K562 (cell line): ENCODE results near the gene ANKLE1. TPM values are rescaled to one million over a fixed set of nuclear protein-coding genes. Genes with fewer than 3 reads are reported as not detected.

ENCODE experiments used
- ATF7 ChIP-seq: fragments of 450-650 bp; IDR thresholded peaks from 2 replicates; pipeline ENCODE4 v1.7.1; 2014; ENCODE audit warnings: mild to moderate bottlenecking, moderate library complexity
- BHLHE40 ChIP-seq: IDR thresholded peaks from 2 replicates; pipeline ENCODE4 v1.6.1; 2011; ENCODE audit warnings: low read length, improper control_type of control experiment
- ESRRA ChIP-seq: fragments of 450-650 bp; IDR thresholded peaks from 2 replicates; pipeline ENCODE4 v1.6.1; 2014; ENCODE audit warnings: low read depth, mild to moderate bottlenecking, moderate library complexity, borderline replicate concordance
- FOXP1 ChIP-seq: sonication (generic); formaldehyde crosslinking; IDR thresholded peaks from 2 replicates; pipeline ENCODE4 v1.8.0; 2022; ENCODE audit warnings: mild to moderate bottlenecking, missing genetic modification reagents
- KLF16 ChIP-seq: IDR thresholded peaks from 2 replicates; pipeline ENCODE4 v1.6.1; 2016; ENCODE audit warnings: antibody characterized with exemption
- MAFF ChIP-seq: IDR thresholded peaks from 2 replicates; pipeline ENCODE4 v1.6.1; 2012; ENCODE audit warnings: low read length, improper control_type of control experiment
- MAZ ChIP-seq, 2 experiments: fragments of 450-650 bp in 1 of 2; sonication (generic) in 1 of 2; formaldehyde crosslinking; IDR thresholded peaks in 1 of 2; conservative IDR thresholded peaks in 1 of 2; 2 replicates each; pipeline versions ENCODE4 v1.4.0 to v1.5.0; 2020; ENCODE audit warnings: mild to moderate bottlenecking in 1 of 2, missing genetic modification reagents in 1 of 2
- MTA1 ChIP-seq: fragments of 450-650 bp; IDR thresholded peaks from 2 replicates; pipeline ENCODE4 v1.6.1; 2017; ENCODE audit warnings: borderline replicate concordance
- MTA3 ChIP-seq: fragments of 450-650 bp; formaldehyde crosslinking; IDR thresholded peaks from 2 replicates; pipeline ENCODE4 v1.6.1; 2017; ENCODE audit warnings: mild to moderate bottlenecking, borderline replicate concordance
- POLR2A ChIP-seq: fragments of 450-650 bp; conservative IDR thresholded peaks from 2 replicates; pipeline ENCODE4 v1.6.1; 2016
- RAD51 ChIP-seq: fragments of 450-650 bp; IDR thresholded peaks from 2 replicates; pipeline ENCODE4 v1.7.1; 2016; ENCODE audit warnings: low read depth, mild to moderate bottlenecking, borderline replicate concordance
- SMARCA5 ChIP-seq: fragments of 450-650 bp; IDR thresholded peaks from 2 replicates; pipeline ENCODE4 v1.6.1; 2016
- SMC3 ChIP-seq: conservative IDR thresholded peaks from 2 replicates; pipeline ENCODE4 v1.6.1; 2011; ENCODE audit warnings: low read depth, low read length, improper control_type of control experiment; ENCODE audit not compliant: insufficient read depth
- TAL1 ChIP-seq: fragments of 450-650 bp; IDR thresholded peaks from 2 replicates; pipeline ENCODE4 v1.6.1; 2016; ENCODE audit warnings: mild to moderate bottlenecking
- ZNF23 ChIP-seq: fragments of 250-450 bp; sonication (Bioruptor Pico); IDR thresholded peaks from 2 replicates; pipeline ENCODE4 v1.4.0; 2020; ENCODE audit warnings: mild to moderate bottlenecking
- ZNF561 ChIP-seq: fragments of 450-650 bp; formaldehyde crosslinking; conservative IDR thresholded peaks from 2 replicates; pipeline ENCODE4 v1.4.0; 2020; ENCODE audit warnings: mild to moderate bottlenecking, moderate library complexity
- ZNF830 ChIP-seq: fragments of 250-450 bp; sonication (Bioruptor Pico); IDR thresholded peaks from 2 replicates; pipeline ENCODE4 v1.5.0; 2021; ENCODE audit warnings: mild to moderate bottlenecking
- polyA plus RNA-seq, 8 experiments: library from polyadenylated mRNA; depleted of rRNA in 4 of 8; stranded (reverse) in 5 of 8; unstranded in 3 of 8; fragments of >200 nt; fragmentation: Nextera tagmentation in 2 of 8; fragmentation: Illumina TruSeq in 1 of 8; extraction: Ambion mirVana in 2 of 8; extraction: Trizol in 1 of 8; gene quantifications; 2 replicates each; pipeline versions ENCODE4 v1.2.1 to v1.2.3, GENCODE V29; 2011 to 2014; ENCODE audit warnings: inconsistent platforms in 1 of 8, missing spikeins in 1 of 8
- total RNA-seq, 7 experiments: library from RNA; depleted of rRNA in 6 of 7; stranded (reverse); fragments of >200 nt in 6 of 7; fragmentation: Illumina TruSeq in 2 of 7; extraction: Trizol in 2 of 7; gene quantifications; 2 replicates each; pipeline versions ENCODE4 v1.2.1 to v1.2.3, GENCODE V29; 2011 to 2021; ENCODE audit warnings: low replicate concordance in 1 of 7
- TF ChIP-seq, protein P1 (sequence below): fragments of 250-450 bp; sonication (Bioruptor Pico); IDR thresholded peaks from 2 replicates; pipeline ENCODE4 v1.5.1; 2021; ENCODE audit warnings: mild to moderate bottlenecking
- TF ChIP-seq, protein P2 (sequence below): fragments of 450-650 bp; IDR thresholded peaks from 2 replicates; pipeline ENCODE4 v1.6.1; 2016; ENCODE audit warnings: antibody characterized with exemption
- TF ChIP-seq, protein P3 (sequence below): IDR thresholded peaks from 2 replicates; pipeline ENCODE4 v1.6.1; 2014; ENCODE audit warnings: antibody characterized with exemption
- TF ChIP-seq, protein P4 (sequence below): sonication (generic); formaldehyde crosslinking; IDR thresholded peaks from 2 replicates; pipeline ENCODE4 v1.9.0; 2022; ENCODE audit warnings: mild to moderate bottlenecking, missing genetic modification reagents
- TF ChIP-seq, protein P5 (sequence below): sonication (generic); formaldehyde crosslinking; IDR thresholded peaks from 2 replicates; pipeline ENCODE4 v1.8.1; 2023; ENCODE audit warnings: mild to moderate bottlenecking, missing genetic modification reagents

ANKLE1 gene
- total and polyA plus RNA-seq, 9 of the 15 experiments (the other 6 are each of a cell fraction or from before 2014, with no cell fraction given): 0.63 to 9.2 (median 2.9) TPM

DNA sequence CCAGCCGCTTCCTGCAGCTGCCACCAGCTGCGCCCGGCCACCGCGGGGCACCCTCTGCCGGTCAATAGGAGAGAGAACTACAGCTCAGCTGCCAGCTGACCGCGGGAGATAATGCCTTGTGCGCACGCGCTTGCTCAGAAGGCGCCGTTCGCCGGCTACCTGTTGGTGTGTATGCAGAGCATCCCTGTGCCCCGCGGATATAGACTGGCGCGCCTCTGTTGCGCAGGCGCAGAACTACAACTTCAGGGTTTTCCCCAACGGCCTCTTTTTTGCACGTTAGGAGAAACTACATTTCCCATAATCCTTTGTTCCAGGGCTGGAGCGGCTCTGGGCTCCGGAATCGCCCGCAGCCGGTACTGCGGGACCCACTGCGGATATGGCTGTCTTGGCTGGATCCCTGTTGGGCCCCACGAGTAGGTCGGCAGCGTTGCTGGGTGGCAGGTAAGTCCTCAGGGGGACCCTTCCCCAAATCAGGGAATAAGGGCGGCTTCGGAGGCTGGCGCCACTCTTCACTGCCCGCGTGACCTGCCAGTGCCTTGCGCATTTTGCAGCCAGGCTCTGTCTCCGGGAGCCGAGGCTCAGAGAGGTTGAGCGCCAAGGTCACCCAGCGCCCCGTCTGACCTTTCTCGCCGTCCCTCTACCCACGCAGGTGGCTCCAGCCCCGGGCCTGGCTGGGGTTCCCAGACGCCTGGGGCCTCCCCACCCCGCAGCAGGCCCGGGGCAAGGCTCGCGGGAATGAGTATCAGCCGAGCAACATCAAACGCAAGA is 24.0 kb downstream of the ANKLE1 start, which contains the start of gene MRPL34 (continued):
- TF ChIP-seq MAZ (CRISPR knock-in tag; conservative IDR thresholded peaks at IDR 0.05 in 1 of 2, IDR thresholded peaks at IDR 0.05 in 1 of 2) (peak; percentile 26 to 33), ATF7 (peak; percentile 70; the same call in 1 of the 2 replicates), MAFF (no peak), MTA1 (no peak), ZNF561 (CRISPR knock-in tag) (no peak), FOXP1 (CRISPR knock-in tag) (peak; percentile 27; the same call in 1 of the 2 replicates), SMC3 (peak; percentile 56), KLF16 (peak; percentile 69), ZNF830 (no peak), TAL1 (0 out of 2 replicates have a peak, but pooled peaks have one; percentile 8), POLR2A (peak; percentile 87), ZNF23 (CRISPR knock-in tag) (no peak), MTA3 (peak; percentile 78; the same call in 1 of the 2 replicates), BHLHE40 (peak; percentile 81), SMARCA5 (0 out of 2 replicates have a peak, but pooled peaks have one; percentile 11), RAD51 (peak; percentile 63), ESRRA (peak; percentile 98)
- TF ChIP-seq, protein P1, sequence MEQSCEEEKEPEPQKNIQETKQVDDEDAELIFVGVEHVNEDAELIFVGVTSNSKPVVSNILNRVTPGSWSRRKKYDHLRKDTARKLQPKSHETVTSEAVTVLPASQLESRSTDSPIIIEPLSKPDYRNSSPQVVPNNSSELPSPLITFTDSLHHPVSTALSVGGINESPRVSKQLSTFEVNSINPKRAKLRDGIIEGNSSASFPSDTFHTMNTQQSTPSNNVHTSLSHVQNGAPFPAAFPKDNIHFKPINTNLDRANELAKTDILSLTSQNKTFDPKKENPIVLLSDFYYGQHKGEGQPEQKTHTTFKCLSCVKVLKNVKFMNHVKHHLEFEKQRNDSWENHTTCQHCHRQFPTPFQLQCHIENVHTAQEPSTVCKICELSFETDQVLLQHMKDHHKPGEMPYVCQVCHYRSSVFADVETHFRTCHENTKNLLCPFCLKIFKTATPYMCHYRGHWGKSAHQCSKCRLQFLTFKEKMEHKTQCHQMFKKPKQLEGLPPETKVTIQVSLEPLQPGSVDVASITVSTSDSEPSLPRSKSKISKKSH: no peak
- TF ChIP-seq, protein P2, sequence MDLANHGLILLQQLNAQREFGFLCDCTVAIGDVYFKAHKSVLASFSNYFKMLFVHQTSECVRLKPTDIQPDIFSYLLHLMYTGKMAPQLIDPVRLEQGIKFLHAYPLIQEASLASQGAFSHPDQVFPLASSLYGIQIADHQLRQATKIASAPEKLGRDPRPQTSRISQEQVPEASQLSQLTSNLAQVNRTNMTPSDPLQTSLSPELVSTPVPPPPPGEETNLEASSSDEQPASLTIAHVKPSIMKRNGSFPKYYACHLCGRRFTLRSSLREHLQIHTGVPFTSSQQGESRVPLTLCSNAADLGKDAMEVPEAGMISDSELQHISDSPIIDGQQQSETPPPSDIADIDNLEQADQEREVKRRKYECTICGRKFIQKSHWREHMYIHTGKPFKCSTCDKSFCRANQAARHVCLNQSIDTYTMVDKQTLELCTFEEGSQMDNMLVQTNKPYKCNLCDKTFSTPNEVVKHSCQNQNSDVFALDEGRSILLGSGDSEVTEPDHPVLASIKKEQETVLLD: peak; percentile 97
- TF ChIP-seq, protein P3, sequence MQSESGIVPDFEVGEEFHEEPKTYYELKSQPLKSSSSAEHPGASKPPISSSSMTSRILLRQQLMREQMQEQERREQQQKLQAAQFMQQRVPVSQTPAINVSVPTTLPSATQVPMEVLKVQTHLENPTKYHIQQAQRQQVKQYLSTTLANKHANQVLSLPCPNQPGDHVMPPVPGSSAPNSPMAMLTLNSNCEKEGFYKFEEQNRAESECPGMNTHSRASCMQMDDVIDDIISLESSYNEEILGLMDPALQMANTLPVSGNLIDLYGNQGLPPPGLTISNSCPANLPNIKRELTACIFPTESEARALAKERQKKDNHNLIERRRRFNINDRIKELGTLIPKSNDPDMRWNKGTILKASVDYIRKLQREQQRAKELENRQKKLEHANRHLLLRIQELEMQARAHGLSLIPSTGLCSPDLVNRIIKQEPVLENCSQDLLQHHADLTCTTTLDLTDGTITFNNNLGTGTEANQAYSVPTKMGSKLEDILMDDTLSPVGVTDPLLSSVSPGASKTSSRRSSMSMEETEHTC: no peak
- TF ChIP-seq, protein P4, sequence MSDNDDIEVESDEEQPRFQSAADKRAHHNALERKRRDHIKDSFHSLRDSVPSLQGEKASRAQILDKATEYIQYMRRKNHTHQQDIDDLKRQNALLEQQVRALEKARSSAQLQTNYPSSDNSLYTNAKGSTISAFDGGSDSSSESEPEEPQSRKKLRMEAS (CRISPR knock-in tag): peak; percentile 98
- TF ChIP-seq, protein P5, sequence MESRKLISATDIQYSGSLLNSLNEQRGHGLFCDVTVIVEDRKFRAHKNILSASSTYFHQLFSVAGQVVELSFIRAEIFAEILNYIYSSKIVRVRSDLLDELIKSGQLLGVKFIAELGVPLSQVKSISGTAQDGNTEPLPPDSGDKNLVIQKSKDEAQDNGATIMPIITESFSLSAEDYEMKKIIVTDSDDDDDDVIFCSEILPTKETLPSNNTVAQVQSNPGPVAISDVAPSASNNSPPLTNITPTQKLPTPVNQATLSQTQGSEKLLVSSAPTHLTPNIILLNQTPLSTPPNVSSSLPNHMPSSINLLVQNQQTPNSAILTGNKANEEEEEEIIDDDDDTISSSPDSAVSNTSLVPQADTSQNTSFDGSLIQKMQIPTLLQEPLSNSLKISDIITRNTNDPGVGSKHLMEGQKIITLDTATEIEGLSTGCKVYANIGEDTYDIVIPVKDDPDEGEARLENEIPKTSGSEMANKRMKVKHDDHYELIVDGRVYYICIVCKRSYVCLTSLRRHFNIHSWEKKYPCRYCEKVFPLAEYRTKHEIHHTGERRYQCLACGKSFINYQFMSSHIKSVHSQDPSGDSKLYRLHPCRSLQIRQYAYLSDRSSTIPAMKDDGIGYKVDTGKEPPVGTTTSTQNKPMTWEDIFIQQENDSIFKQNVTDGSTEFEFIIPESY (CRISPR knock-in tag): peak; percentile 72; the same call in 1 of the 2 replicates
